HepG2 (cell line): ENCODE results near the gene KIAA1217. TPM values are rescaled to one million over a fixed set of nuclear protein-coding genes. Genes with fewer than 3 reads are reported as not detected.
A peak's percentile ranks its signal among the peaks of the same experiment; 100 is the strongest.

ENCODE experiments used
- ATF1 ChIP-seq: IDR thresholded peaks from 2 replicates; pipeline ENCODE4 v1.6.1; 2016; ENCODE audit warnings: mild to moderate bottlenecking, control low read depth
- FOSL1 ChIP-seq: sonication (generic); formaldehyde crosslinking; IDR thresholded peaks from 2 replicates; pipeline ENCODE4 v1.9.0; 2021; ENCODE audit warnings: missing genetic modification reagents, borderline replicate concordance
- HDAC1 ChIP-seq: sonication (generic); formaldehyde crosslinking; IDR thresholded peaks from 2 replicates; pipeline ENCODE4 v1.5.1; 2020; ENCODE audit warnings: mild to moderate bottlenecking, missing genetic modification reagents
- HMG20B ChIP-seq: conservative IDR thresholded peaks from 2 replicates; pipeline ENCODE4 v1.6.1; 2016; ENCODE audit warnings: missing genetic modification reagents, missing compliant biosample characterization
- KDM5B ChIP-seq: sonication (generic); formaldehyde crosslinking; IDR thresholded peaks from 2 replicates; pipeline ENCODE4 v1.4.0; 2020; ENCODE audit warnings: missing genetic modification reagents, mild to moderate bottlenecking, borderline replicate concordance
- LCORL ChIP-seq, 2 experiments: fragments of 450-650 bp in 1 of 2; sonication (generic) in 1 of 2; formaldehyde crosslinking in 1 of 2; IDR thresholded peaks; 2 replicates each; pipeline versions ENCODE4 v1.5.0 to v1.6.1; 2017 to 2020; ENCODE audit warnings: antibody characterized with exemption in 1 of 2, missing genetic modification reagents in 1 of 2
- YY1 ChIP-seq: IDR thresholded peaks from 2 replicates; pipeline ENCODE4 v1.6.1; 2011; ENCODE audit warnings: low read length, low read depth, moderate library complexity, mild to moderate bottlenecking; ENCODE audit not compliant: insufficient read depth, insufficient replicate concordance
- ZNF367 ChIP-seq: sonication (generic); formaldehyde crosslinking; IDR thresholded peaks from 2 replicates; pipeline ENCODE4 v1.4.0; 2020; ENCODE audit warnings: missing genetic modification reagents, borderline replicate concordance
- ZNF512 ChIP-seq: sonication (generic); formaldehyde crosslinking; IDR thresholded peaks from 2 replicates; pipeline ENCODE4 v1.4.0; 2020; ENCODE audit warnings: mild to moderate bottlenecking, missing genetic modification reagents
- ZNF609 ChIP-seq: sonication (generic); formaldehyde crosslinking; IDR thresholded peaks from 2 replicates; pipeline ENCODE4 v1.4.0; 2020; ENCODE audit warnings: mild to moderate bottlenecking, missing genetic modification reagents, borderline replicate concordance
- polyA plus RNA-seq, 8 experiments: library from polyadenylated mRNA; depleted of rRNA in 3 of 8; stranded (reverse) in 7 of 8; unstranded in 1 of 8; fragments of >200 nt; fragmentation: Illumina TruSeq in 4 of 8; extraction: Trizol in 4 of 8; gene quantifications; 2 replicates each; pipeline versions ENCODE4 v1.2.1 to v1.2.3, GENCODE V29; 2011 to 2016; ENCODE audit warnings: low read depth in 4 of 8, missing spikeins in 1 of 8, mixed read lengths in 1 of 8; ENCODE audit not compliant: insufficient read depth in 1 of 8
- total RNA-seq, 5 experiments: library from RNA; depleted of rRNA; stranded (reverse); fragments of >200 nt; fragmentation: Illumina TruSeq; extraction: Trizol; gene quantifications; 2 replicates each; pipeline ENCODE4 v1.2.3, GENCODE V29; 2016; ENCODE audit warnings: low read depth in 1 of 5
- TF ChIP-seq, protein P1 (sequence below): IDR thresholded peaks from 2 replicates; pipeline ENCODE4 v1.6.1; 2016; ENCODE audit warnings: missing biosample characterization, missing genetic modification reagents, low read depth
- TF ChIP-seq, protein P2 (sequence below): sonication (generic); formaldehyde crosslinking; IDR thresholded peaks from 2 replicates; pipeline ENCODE4 v1.5.1; 2020; ENCODE audit warnings: missing genetic modification reagents, mild to moderate bottlenecking, borderline replicate concordance
- TF ChIP-seq, protein P3 (sequence below): sonication (generic); formaldehyde crosslinking; IDR thresholded peaks from 2 replicates; pipeline ENCODE4 v1.4.0; 2020; ENCODE audit warnings: missing genetic modification reagents

KIAA1217 gene
- total and polyA plus RNA-seq, 2 of the 13 experiments (the other 11 are each of a cell fraction or from before 2014, with no cell fraction given) = 4.6 to 10.9 TPM

DNA sequence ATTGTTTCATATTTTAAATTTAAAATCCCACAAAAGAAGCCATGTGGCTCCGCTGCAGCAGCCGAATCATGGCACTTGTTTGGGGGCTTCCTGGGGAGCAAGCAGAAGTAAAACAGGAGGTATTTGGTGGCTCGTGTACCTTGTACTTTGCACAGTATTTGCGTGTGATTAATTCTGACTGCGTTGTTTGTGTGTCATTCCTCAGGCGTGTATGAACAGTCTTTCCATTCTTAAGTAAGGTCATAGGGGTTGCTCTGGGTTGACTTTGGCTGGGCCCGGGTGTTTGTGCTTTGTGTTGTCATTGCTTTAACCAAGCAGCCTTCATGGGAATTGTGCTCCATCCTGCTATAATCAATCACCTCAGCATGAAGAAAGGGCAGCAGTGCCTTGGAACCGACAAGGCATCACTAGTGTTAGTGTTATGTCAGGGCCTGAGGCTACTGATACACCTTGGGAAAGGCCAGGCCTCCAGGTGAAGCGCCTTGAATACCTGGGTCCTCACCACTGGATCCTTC lies 332.4 kb downstream of the KIAA1217 start (continued):
- TF ChIP-seq FOSL1 (CRISPR knock-in tag) = peak; percentile 51; the same call in 1 of the 2 replicates
- no peak for TF ChIP-seq ATF1 (CRISPR knock-in tag)
- TF ChIP-seq HDAC1 (CRISPR knock-in tag) = peak; percentile 67; the same call in 1 of the 2 replicates
- TF ChIP-seq KDM5B (CRISPR knock-in tag) = no peak
- TF ChIP-seq, protein P1, sequence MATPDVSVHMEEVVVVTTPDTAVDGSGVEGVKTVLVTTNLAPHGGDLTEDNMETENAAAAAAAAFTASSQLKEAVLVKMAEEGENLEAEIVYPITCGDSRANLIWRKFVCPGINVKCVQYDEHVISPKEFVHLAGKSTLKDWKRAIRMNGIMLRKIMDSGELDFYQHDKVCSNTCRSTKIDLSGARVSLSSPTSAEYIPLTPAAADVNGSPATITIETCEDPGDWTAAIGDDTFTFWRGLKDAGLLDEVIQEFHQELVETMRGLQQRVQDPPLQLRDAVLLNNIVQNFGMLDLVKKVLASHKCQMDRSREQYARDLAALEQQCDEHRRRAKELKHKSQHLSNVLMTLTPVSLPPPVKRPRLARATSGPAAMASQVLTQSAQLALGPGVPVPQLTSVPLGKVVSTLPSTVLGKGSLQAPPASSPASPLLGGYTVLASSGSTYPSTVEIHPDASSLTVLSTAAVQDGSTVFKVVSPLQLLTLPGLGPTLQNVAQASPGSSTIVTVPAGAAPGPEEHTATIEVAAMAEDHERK (CRISPR knock-in tag) = no peak
- peak; percentile 89 for TF ChIP-seq ZNF609 (CRISPR knock-in tag)
- TF ChIP-seq, protein P2, sequence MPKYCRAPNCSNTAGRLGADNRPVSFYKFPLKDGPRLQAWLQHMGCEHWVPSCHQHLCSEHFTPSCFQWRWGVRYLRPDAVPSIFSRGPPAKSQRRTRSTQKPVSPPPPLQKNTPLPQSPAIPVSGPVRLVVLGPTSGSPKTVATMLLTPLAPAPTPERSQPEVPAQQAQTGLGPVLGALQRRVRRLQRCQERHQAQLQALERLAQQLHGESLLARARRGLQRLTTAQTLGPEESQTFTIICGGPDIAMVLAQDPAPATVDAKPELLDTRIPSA (CRISPR knock-in tag) = no peak
- TF ChIP-seq ZNF367 = no peak
- no peak for TF ChIP-seq YY1
- no peak for TF ChIP-seq LCORL (IDR thresholded peaks at IDR 0.05)
- peak; percentile 65; the same call in 1 of the 2 replicates for TF ChIP-seq LCORL (CRISPR knock-in tag; IDR thresholded peaks at IDR 0.05)
- 0 out of 2 replicates have a peak, but pooled peaks have one; percentile 49 for TF ChIP-seq HMG20B
- no peak for TF ChIP-seq ZNF512 (CRISPR knock-in tag)
- TF ChIP-seq, protein P3, sequence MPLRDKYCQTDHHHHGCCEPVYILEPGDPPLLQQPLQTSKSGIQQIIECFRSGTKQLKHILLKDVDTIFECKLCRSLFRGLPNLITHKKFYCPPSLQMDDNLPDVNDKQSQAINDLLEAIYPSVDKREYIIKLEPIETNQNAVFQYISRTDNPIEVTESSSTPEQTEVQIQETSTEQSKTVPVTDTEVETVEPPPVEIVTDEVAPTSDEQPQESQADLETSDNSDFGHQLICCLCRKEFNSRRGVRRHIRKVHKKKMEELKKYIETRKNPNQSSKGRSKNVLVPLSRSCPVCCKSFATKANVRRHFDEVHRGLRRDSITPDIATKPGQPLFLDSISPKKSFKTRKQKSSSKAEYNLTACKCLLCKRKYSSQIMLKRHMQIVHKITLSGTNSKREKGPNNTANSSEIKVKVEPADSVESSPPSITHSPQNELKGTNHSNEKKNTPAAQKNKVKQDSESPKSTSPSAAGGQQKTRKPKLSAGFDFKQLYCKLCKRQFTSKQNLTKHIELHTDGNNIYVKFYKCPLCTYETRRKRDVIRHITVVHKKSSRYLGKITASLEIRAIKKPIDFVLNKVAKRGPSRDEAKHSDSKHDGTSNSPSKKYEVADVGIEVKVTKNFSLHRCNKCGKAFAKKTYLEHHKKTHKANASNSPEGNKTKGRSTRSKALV (CRISPR knock-in tag) = peak; percentile 70
